Vagina (tissue), 2 donors: ENCODE data around the gene IL36G.

Experiments used
- CTCF ChIP-seq, 3 experiments: fragments of 450-650 bp in 2 of 3; fragments of 200-600 bp in 1 of 3; sonication (generic) in 1 of 3; IDR thresholded peaks; one replicate each; pipeline ENCODE4 v1.5.1; 2017 to 2019; ENCODE audit warnings: antibody characterized with exemption in 3 of 3, mild to moderate bottlenecking in 2 of 3, moderate library complexity in 2 of 3
- POLR2A ChIP-seq, 2 donors: fragments of 450-650 bp; IDR thresholded peaks; one replicate each; pipeline ENCODE4 v1.6.1; 2017; ENCODE audit warnings: antibody characterized with exemption in 2 of 2, mild to moderate bottlenecking in 2 of 2, moderate library complexity in 2 of 2
- POLR2AphosphoS5 ChIP-seq, 2 donors: sonication (generic); formaldehyde crosslinking; IDR thresholded peaks; one replicate each; pipeline ENCODE4 v1.9.0; 2017; ENCODE audit warnings: antibody characterized with exemption in 2 of 2, mild to moderate bottlenecking in 2 of 2, low read depth in 1 of 2; ENCODE audit not compliant: insufficient read depth in 1 of 2

DNA sequence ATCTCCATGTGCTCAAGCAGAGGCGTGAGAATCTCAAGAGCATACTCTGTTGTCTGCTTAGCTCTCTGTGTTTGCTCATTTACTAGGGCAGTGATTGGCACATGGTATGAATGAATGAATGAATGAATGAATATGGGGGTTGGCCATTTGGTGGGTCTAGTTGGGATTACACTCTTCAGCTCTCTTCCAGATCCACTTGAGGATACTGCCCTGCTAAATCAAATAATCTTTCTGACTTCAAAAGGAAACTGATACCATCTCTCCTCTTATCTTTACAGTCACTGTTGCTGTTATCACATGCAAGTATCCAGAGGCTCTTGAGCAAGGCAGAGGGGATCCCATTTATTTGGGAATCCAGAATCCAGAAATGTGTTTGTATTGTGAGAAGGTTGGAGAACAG lies 1.9 kb downstream of the IL36G start:
- no peak for TF ChIP-seq CTCF (IDR thresholded peaks at IDR 0.05)
- no peak for TF ChIP-seq POLR2A (IDR thresholded peaks at IDR 0.05)
- no peak for TF ChIP-seq POLR2AphosphoS5 (IDR thresholded peaks at IDR 0.05; ENCODE audit: insufficient read depth in 1 of 2, low read depth in 1 of 2)
